WI38 (cell line): ENCODE measurements around the gene KANSL1.

Experiments used
- H3K4me3 ChIP-seq: 2 replicates; pipeline ENCODE4 v1.5.1; 2011; ENCODE audit warnings: low read depth, mild to moderate bottlenecking, control low read depth, low read length
- CTCF ChIP-seq: IDR thresholded peaks from 2 replicates; pipeline ENCODE4 v1.5.1; 2012; ENCODE audit warnings: low read depth, mild to moderate bottlenecking, control low read depth, low read length

KANSL1 gene

GRCh38 chr17:46042925-46043324 lies 150.3 kb downstream of the KANSL1 start:
- no peak overlapping the region for H3K4me3 ChIP-seq
- TF ChIP-seq CTCF, result no peak

GRCh38 chr17:46042246-46042645 lies 151.0 kb downstream of the KANSL1 start:
- H3K4me3 ChIP-seq, result no peak overlapping the region
- TF ChIP-seq CTCF, result no peak

- no peak for TF ChIP-seq CTCF
These were observed 153.5 kb downstream of the KANSL1 start for GRCh38 chr17:46039592-46040186.

GRCh38 chr17:46038937-46039336 lies 154.3 kb downstream of the KANSL1 start:
- no peak overlapping the region for H3K4me3 ChIP-seq
- no peak for TF ChIP-seq CTCF

More at GRCh38 chr17:46039592-46040186, 153.5 kb downstream of the KANSL1 start:
- no peak overlapping the region for H3K4me3 ChIP-seq

- no peak overlapping the region for H3K4me3 ChIP-seq
- no peak for TF ChIP-seq CTCF
These were observed 154.8 kb downstream of the KANSL1 start for GRCh38 chr17:46038414-46038813.

- TF ChIP-seq CTCF, result no peak
- no peak overlapping the region for H3K4me3 ChIP-seq
These were observed 155.4 kb downstream of the KANSL1 start for GRCh38 chr17:46037722-46038255.

GRCh38 chr17:46036491-46036890 lies 156.7 kb downstream of the KANSL1 start:
- TF ChIP-seq CTCF, result no peak
- no peak overlapping the region for H3K4me3 ChIP-seq
